Measurements from ENCODE around the gene HIGD2A. TPM values are rescaled to one million over a fixed set of nuclear protein-coding genes. Genes with fewer than 3 reads are reported as not detected.

HIGD2A gene
- total RNA-seq, 1 donor from 2014 or later: 105 TPM

GRCh38 chr5:176414704-176415103, 26.2 kb downstream of the HIGD2A start:
- intact Hi-C loops (cut with micrococcal nuclease): loop anchor here (5.0 kb wide), 1 partner anchor 158 kb away; no protein-coding TSS in a partner anchor

GRCh38 chr5:176415240-176415951, 26.8 kb downstream of the HIGD2A start:
- intact Hi-C loops (cut with micrococcal nuclease): loop anchor here (5.0 kb wide), 1 partner anchor 157 kb away; no protein-coding TSS in a partner anchor

GRCh38 chr5:176415952-176416924, 27.7 kb downstream of the HIGD2A start, which contains the start of gene CLTB:
CLTB (minus strand) TSS chr5:176416539; CDS start chr5:176416363, 176 bp downstream.
- intact Hi-C loops (cut with micrococcal nuclease): loop anchor here (1.0 to 5.0 kb wide), 7 partner anchors 27 to 231 kb away; partner anchors contain the start of genes FAF2, RNF44 and TSPAN17

- intact Hi-C loops (cut with micrococcal nuclease): loop anchor here (1.0 to 5.0 kb wide), 7 partner anchors 28 to 230 kb away; partner anchors contain the start of genes FAF2, RNF44 and TSPAN17
These were observed 28.4 kb downstream of the HIGD2A start for GRCh38 chr5:176416965-176417364.

GRCh38 chr5:176418251-176418650, 29.7 kb downstream of the HIGD2A start:
- intact Hi-C loops (cut with micrococcal nuclease): loop anchor here (5.0 kb wide), 1 partner anchor 154 kb away; no protein-coding TSS in a partner anchor

- intact Hi-C loops (cut with micrococcal nuclease): no loop called here
These were observed 31.5 kb downstream of the HIGD2A start for GRCh38 chr5:176420086-176420485.

- intact Hi-C loops (cut with micrococcal nuclease): no loop called here
These were observed 32.5 kb downstream of the HIGD2A start for GRCh38 chr5:176420972-176421544.

GRCh38 chr5:176424181-176424580, 35.6 kb downstream of the HIGD2A start:
- intact Hi-C loops (cut with micrococcal nuclease): no loop called here

- intact Hi-C loops (cut with micrococcal nuclease): no loop called here
These were observed 36.6 kb downstream of the HIGD2A start for GRCh38 chr5:176425138-176425537.

GRCh38 chr5:176425791-176426190, 37.2 kb downstream of the HIGD2A start:
- intact Hi-C loops (cut with micrococcal nuclease): no loop called here

GRCh38 chr5:176426876-176427275, 38.3 kb downstream of the HIGD2A start:
- intact Hi-C loops (cut with micrococcal nuclease): no loop called here

GRCh38 chr5:176427971-176428370, 39.4 kb downstream of the HIGD2A start:
- intact Hi-C loops (cut with micrococcal nuclease): no loop called here

- intact Hi-C loops (cut with micrococcal nuclease): no loop called here
These were observed 41.4 kb downstream of the HIGD2A start for GRCh38 chr5:176429972-176430371.

GRCh38 chr5:176432707-176433106, 44.2 kb downstream of the HIGD2A start:
- intact Hi-C loops (cut with micrococcal nuclease): no loop called here

- intact Hi-C loops (cut with micrococcal nuclease): loop anchor here (1.0 kb wide), 1 partner anchor 12 kb away; the partner anchor contains the start of gene FAF2
These were observed 48.1 kb downstream of the HIGD2A start for GRCh38 chr5:176436656-176437055.

- intact Hi-C loops (cut with micrococcal nuclease): no loop called here
These were observed 50.6 kb downstream of the HIGD2A start for GRCh38 chr5:176438959-176439757.

Measured in T-helper 2 cell treated with Interferon-gamma antibody and Interleukin-4, amounts not matched to agents 100 ng/mL and 5 ng/mL, for 36 hours (primary cell).